Measurements from ENCODE around the gene KMT2D. TPM values are rescaled to one million over a fixed set of nuclear protein-coding genes. Genes with fewer than 3 reads are reported as not detected.

The KMT2D gene
- total and polyA plus RNA-seq, 2 experiments from 2014 or later, result 17.6 to 120 TPM

- Mint-ChIP-seq H3K27ac (no peak overlapping the region; the same call in 1 of the 2 replicates), H3K4me3 (no peak overlapping the region), H3K36me3 (ENCODE audit: low read depth) (peaks cover 77% of the 10 kb centered on the region), H3K27me3 (ENCODE audit: insufficient read depth, low read depth, poor library complexity) (peaks cover 11% of the 10 kb centered on the region), H3K9me3 (no peaks in the 10 kb centered on the region), H3K4me1 (no peaks in the 10 kb centered on the region)
- ATAC-seq, result no peak
- no peaks in the 10 kb centered on the region for H3K27me3 ChIP-seq (ENCODE audit: insufficient read depth)
- no peaks in the 10 kb centered on the region for H3K4me1 ChIP-seq (ENCODE audit: insufficient read depth)
- no peak overlapping the region for H3K27ac ChIP-seq (ENCODE audit: low read depth)
- H3K79me2 ChIP-seq (replicated peaks; ENCODE audit: insufficient read depth), result no peaks in the 10 kb centered on the region
- H2AFZ ChIP-seq, result no peak overlapping the region
- TF ChIP-seq JUNB (IDR thresholded peaks at IDR 0.05; ENCODE audit: unreplicated experiment) (no peak), ZNF114 (CRISPR knock-in tag; IDR thresholded peaks at IDR 0.05) (no peak), REST (IDR thresholded peaks at IDR 0.05; ENCODE audit: unreplicated experiment) (no peak)
- no peaks in the 10 kb centered on the region for H3K9me2 ChIP-seq (ENCODE audit: insufficient read depth)
- no peak overlapping the region for H3K4me2 ChIP-seq
- no peak for DNase-seq (ENCODE audit: low spot score)
- peaks cover 19% of the 10 kb centered on the region; the same call in 1 of the 2 replicates for H3K36me3 ChIP-seq (ENCODE audit: insufficient read depth)
- peaks cover 11% of the 10 kb centered on the region; the same call in 1 of the 2 replicates for H4K20me1 ChIP-seq (replicated peaks; ENCODE audit: insufficient read depth)
- H3K4me3 ChIP-seq, result no peak overlapping the region
- no peaks in the 10 kb centered on the region for H3F3A ChIP-seq (replicated peaks; ENCODE audit: low read depth)
These were observed 29.7 kb downstream of the KMT2D start for GRCh38 chr12:49030714-49031572.

GRCh38 chr12:49030119-49030518, 30.5 kb downstream of the KMT2D start:
- Mint-ChIP-seq H3K9me3 (no peaks in the 10 kb centered on the region), H3K4me3 (no peak overlapping the region; the same call in 2 of the 3 replicates), H3K36me3 (ENCODE audit: low read depth) (peaks cover 76% of the 10 kb centered on the region), H3K27ac (no peak overlapping the region), H3K27me3 (ENCODE audit: insufficient read depth, low read depth, poor library complexity) (peaks cover 11% of the 10 kb centered on the region), H3K4me1 (no peaks in the 10 kb centered on the region)
- Histone ChIP-seq H3K4me1 (ENCODE audit: insufficient read depth) (no peaks in the 10 kb centered on the region), H3F3A (replicated peaks; ENCODE audit: low read depth) (no peaks in the 10 kb centered on the region), H2AFZ (no peak overlapping the region), H3K4me2 (no peak overlapping the region), H3K9me2 (ENCODE audit: insufficient read depth) (no peaks in the 10 kb centered on the region), H3K4me3 (no peak overlapping the region), H3K27ac (ENCODE audit: low read depth) (no peak overlapping the region), H4K20me1 (replicated peaks; ENCODE audit: insufficient read depth) (peaks cover 12% of the 10 kb centered on the region; the same call in 1 of the 2 replicates), H3K36me3 (ENCODE audit: insufficient read depth) (peaks cover 27% of the 10 kb centered on the region), H3K79me2 (replicated peaks; ENCODE audit: insufficient read depth) (no peaks in the 10 kb centered on the region), H3K27me3 (ENCODE audit: insufficient read depth) (no peaks in the 10 kb centered on the region)
- DNase-seq (ENCODE audit: low spot score) (no peak), ATAC-seq (no peak)
- TF ChIP-seq EZH2phosphoT487 (IDR thresholded peaks at IDR 0.05; ENCODE audit: unreplicated experiment) (no peak), ZNF331 (CRISPR knock-in tag; IDR thresholded peaks at IDR 0.05; ENCODE audit: low read depth) (no peak), NANOG (IDR thresholded peaks at IDR 0.05; ENCODE audit: borderline replicate concordance) (no peak), JUNB (IDR thresholded peaks at IDR 0.05; ENCODE audit: unreplicated experiment) (no peak), EZH2 (IDR thresholded peaks at IDR 0.05; ENCODE audit: low read depth, unreplicated experiment) (no peak), REST (IDR thresholded peaks at IDR 0.05; ENCODE audit: unreplicated experiment) (no peak), STAT1 (IDR thresholded peaks at IDR 0.05; ENCODE audit: unreplicated experiment) (no peak), CTCF (conservative IDR thresholded peaks at IDR 0.05; ENCODE audit: low read depth in 2 of 2) (no peak), CREB1 (CRISPR knock-in tag; IDR thresholded peaks at IDR 0.05; ENCODE audit: low read depth) (no peak), ZNF114 (CRISPR knock-in tag; IDR thresholded peaks at IDR 0.05) (no peak), POLR2AphosphoS5 (IDR thresholded peaks at IDR 0.05; ENCODE audit: low read depth) (no peak)

All from GM23338 (cell line).